Fibroblast of the conjunctiva (primary cell): ENCODE results near the gene CASP4.
"Not testable (repeated sequence)": the region's sequence is repeated elsewhere in the genome, so short reads cannot be mapped to it uniquely, and the experiment has no call there.

Experiments
- DNase-seq: peaks from one replicate; pipeline ENCODE4 v3.0.0-alpha.2; 2010; ENCODE audit warnings: low read depth

CASP4 gene

GRCh38 chr11:104968355-104968855 lies at the start of gene CASP4:
TSS of gene CASP4 (minus strand) at chr11:104968574. CDS start at chr11:104968525, 49 bp downstream.
- DNase-seq: peak; percentile 50

GRCh38 chr11:105007463-105007862 lies 39.1 kb upstream of the CASP4 start:
- DNase-seq: no peak

GRCh38 chr11:105005451-105005845 lies 37.1 kb upstream of the CASP4 start:
- no peak for DNase-seq

- DNase-seq: peak; percentile 32
Observed at GRCh38 chr11:105004021-105004420, 35.6 kb upstream of the CASP4 start.

GRCh38 chr11:105003151-105003550 lies 34.8 kb upstream of the CASP4 start:
- DNase-seq: no peak

GRCh38 chr11:105000797-105001196 lies 32.4 kb upstream of the CASP4 start:
- DNase-seq: no peak

GRCh38 chr11:105000167-105000566 lies 31.8 kb upstream of the CASP4 start:
- no peak for DNase-seq

GRCh38 chr11:104999721-105000120 lies 31.3 kb upstream of the CASP4 start:
- no peak for DNase-seq

GRCh38 chr11:104997288-104997687 lies 28.9 kb upstream of the CASP4 start:
- DNase-seq: no peak

GRCh38 chr11:104995001-104995408 lies 26.6 kb upstream of the CASP4 start:
- no peak for DNase-seq

- no peak for DNase-seq
Observed at GRCh38 chr11:104992781-104993180, 24.4 kb upstream of the CASP4 start.

GRCh38 chr11:104991994-104992393 lies 23.6 kb upstream of the CASP4 start:
- DNase-seq: no peak

GRCh38 chr11:104984808-104985207 lies 16.4 kb upstream of the CASP4 start:
- DNase-seq: no peak

GRCh38 chr11:104979839-104980238 lies 11.5 kb upstream of the CASP4 start:
- no peak for DNase-seq

GRCh38 chr11:104973616-104974015 lies 5.2 kb upstream of the CASP4 start:
- no peak for DNase-seq

- DNase-seq: not testable (repeated sequence)
Observed at GRCh38 chr11:104972924-104973323, 4.5 kb upstream of the CASP4 start.

- DNase-seq: no peak
Observed at GRCh38 chr11:104970756-104971155, 2.4 kb upstream of the CASP4 start.

- DNase-seq: no peak
Observed at GRCh38 chr11:104968856-104969776, 742 bp upstream of the CASP4 start.

GRCh38 chr11:104967534-104968354 lies 630 bp downstream of the CASP4 start:
- DNase-seq: no peak

- no peak for DNase-seq
Observed at GRCh38 chr11:104965735-104966134, 2.6 kb downstream of the CASP4 start.

GRCh38 chr11:104964247-104964646 lies 4.1 kb downstream of the CASP4 start:
- DNase-seq: no peak

GRCh38 chr11:104962852-104963251 lies 5.5 kb downstream of the CASP4 start:
- no peak for DNase-seq

GRCh38 chr11:104957280-104957679 lies 11.1 kb downstream of the CASP4 start:
- no peak for DNase-seq
